ENCODE results near the gene SLC43A3.

The SLC43A3 gene

DNA sequence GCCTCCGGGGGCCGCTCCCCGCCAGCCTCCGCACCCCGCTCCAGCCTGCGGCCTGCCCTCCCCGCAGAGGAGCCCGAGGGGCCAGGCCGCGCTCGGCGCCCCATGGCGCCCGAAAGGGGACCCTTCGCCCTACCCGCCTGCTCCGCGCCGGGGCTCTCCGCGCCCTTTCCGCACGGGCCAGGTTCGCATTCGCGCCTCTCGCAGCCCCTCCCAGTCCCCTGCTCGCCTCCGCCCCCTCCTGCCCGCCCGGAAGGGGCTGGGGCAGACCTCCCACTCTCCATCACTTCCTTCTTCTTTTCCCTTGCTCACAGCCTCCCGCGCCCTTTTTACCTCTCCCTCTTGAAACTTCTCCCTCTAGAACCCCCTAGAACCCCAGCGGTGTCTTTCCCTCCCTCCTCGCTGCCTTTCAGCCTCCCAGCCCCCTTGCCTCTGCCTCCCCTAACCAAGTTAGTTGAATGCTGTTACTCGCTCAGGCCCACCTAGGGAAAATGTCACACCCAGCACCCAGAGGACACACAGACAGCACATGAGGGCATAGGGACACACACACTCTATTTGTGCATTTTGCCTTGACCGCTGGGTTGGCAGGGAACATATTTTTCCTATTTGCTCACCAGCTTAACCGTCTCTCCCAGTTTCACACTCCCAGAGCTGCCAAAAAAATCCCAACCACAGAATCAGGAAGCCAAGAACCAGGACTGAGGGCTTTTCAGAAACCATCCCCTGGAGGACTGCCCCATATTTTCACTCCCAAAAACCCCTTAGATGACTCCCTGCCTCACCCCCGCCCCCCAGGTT is at the start of gene SLC43A3:
TSS of gene SLC43A3 (minus strand) at position 193 of the 798 bp plus-strand sequence. CDS start 949 bp downstream, outside the sequence.
- DNase-seq = peak; percentile 40

DNA sequence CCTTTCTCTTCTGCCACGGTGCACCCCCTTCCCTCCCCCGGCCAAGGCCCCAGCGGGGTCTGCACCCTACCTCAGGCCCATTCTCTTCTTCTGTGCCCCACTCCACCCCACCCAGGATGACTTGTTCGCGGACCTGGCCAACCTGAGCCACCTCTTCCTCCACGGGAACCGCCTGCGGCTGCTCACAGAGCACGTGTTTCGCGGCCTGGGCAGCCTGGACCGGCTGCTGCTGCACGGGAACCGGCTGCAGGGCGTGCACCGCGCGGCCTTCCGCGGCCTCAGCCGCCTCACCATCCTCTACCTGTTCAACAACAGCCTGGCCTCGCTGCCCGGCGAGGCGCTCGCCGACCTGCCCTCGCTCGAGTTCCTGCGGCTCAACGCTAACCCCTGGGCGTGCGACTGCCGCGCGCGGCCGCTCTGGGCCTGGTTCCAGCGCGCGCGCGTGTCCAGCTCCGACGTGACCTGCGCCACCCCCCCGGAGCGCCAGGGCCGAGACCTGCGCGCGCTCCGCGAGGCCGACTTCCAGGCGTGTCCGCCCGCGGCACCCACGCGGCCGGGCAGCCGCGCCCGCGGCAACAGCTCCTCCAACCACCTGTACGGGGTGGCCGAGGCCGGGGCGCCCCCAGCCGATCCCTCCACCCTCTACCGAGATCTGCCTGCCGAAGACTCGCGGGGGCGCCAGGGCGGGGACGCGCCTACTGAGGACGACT is 49.3 kb upstream of the SLC43A3 start:
- no peak for DNase-seq

DNA sequence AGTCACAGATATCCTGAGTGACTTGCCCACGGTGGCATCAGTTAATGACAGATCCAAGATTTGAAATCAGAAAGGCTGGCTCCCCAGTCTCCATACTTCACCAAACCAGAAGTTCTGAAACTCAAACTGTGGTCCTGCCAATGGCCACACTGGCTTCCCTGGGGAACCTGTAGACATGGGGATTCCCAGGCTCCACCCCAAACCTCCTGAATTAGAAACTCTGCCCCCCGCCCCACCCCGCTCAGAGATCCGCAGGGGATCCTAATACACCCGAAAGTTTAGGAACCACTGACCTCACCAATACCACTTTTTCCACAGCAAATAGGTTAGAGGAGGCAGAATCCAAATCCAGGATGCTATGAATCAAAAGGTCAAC is 48.7 kb upstream of the SLC43A3 start:
- DNase-seq = no peak

DNA sequence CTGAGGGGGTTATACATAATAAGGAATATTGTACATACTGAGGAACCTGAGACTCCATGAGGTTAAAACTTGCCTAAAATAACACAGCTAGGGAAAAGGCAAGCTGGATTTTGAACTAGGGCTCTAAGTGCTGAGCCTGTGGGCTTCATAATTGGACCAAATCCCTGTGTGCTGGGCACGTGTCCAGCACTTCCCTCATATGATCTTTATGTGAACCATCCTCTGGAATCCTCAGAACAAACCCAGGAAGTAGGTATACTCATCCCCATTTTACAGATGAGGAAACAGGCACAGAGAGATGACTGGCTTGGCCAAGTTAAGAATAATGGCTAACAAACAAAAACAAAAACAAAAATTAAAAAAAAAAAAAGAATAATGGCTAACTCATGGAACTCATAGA is 48.3 kb upstream of the SLC43A3 start:
- no peak for DNase-seq

DNA sequence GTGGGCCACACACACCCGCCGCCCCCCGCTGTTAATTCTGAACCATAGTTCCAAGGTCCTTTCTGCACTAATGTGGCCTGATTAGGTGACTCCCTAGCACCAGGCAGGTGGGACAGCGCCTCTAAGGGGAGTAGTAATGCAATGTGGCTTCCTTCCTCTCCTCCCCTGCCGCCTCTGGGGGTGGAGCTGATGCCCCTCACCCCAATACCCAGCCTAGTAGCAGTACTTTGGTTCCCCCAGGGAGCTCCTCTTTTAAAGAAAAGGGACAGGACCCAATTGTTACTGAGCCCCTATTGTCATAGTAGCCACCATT is 47.8 kb upstream of the SLC43A3 start:
- no peak for DNase-seq

DNA sequence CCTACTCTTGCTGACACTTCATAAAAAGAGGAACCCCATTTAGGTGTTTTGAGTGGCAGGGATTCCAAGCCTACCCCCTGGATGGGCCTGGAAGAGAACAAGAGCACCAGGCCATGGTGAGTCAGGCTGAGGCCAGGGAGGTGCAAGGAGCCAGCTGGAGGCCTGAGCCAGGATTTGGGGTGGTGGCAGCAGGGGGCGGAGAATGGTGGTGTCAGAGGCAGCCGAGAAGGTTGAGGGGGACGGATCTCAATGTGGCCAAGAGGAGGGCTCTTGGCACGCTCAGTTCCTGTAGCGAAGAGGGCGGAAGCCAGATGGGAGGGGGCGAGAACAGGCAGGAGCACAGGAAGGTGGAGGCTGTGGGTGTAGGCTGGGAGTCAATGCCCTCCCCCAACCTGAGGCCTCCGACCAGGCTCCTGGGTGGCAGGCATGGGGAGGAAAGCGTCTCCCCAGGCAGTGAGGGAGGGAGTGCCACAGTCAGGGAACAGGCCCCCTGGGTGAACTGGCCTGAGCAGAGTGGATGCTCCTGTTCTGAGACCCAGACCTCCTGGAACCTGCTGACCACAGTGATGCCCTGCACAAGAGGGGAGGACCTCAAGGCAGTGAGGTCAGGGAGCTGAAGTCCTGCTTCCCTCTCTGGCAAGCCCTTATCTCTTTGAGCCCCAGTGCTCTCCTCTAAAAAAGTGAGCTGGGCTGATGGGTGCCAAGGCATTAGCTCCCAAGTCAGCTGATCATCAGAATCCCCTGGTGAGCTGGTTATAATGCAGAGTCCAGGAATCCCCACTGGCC is 47.3 kb upstream of the SLC43A3 start:
- DNase-seq = no peak

DNA sequence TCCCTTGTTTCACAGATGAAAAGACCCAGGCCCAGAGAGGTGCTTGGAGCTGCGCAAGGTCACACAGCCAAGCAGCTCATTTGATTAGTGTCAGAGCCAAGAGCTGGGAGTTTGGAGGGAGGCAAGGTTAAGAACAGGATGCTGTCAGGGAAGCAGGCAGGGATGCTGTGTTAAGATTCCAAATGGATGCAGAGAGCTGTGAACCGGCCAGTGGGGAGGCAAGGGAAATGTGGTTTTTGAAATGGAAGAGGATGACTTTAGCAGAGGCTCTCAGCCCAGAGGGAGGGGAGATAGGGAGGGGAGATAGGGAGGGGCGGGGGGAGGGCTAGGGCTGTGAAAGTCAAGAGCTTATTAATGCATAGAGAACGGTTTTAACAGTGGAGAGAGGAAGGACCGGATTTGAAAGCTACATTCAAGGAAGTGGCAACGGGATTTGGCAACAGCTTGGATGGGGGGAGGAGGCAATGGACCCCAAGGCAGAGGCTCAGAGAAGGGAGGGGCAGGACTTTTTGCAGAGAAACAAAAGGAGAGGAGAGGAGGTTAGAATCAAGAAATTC is 46.4 kb upstream of the SLC43A3 start:
- DNase-seq = no peak

DNA sequence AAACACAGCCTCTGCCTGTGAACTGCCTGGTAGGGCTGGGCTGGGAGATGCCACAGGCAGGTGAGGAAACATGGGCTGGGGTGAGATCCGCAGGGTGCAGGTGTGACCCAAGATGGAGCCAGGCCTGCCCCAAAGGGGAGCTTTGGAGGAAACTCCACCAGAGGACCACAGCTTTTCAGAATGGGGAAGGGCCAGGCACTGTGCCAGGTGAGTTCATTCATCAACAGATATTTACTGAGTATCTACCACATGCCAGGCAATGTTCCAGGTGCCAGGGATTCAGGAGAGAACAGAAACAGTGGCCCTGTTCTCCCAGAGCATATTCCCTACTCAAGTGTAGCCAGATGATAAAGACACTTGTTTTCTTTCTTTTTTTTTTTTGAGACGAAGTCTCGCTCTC is 44.6 kb upstream of the SLC43A3 start:
- DNase-seq = no peak

DNA sequence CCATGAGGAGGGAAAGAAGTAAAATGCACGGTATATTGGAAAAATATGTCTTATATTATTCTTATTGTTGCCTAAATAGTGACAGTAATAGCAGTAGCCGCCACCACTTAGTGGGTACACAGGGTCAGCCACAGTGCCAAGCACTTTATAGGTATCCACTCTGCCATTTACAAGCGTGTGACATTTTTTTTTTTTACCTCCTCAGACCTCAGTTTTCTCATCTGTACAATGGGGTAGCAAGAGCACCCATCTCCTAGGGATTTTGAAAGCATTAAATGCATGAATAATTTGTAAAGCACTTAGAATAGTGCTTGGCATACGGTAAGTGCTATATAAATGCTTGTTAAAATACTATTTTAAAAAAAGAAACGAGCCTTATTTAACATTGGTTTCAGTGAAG is 42.3 kb upstream of the SLC43A3 start:
- no peak for DNase-seq

DNA sequence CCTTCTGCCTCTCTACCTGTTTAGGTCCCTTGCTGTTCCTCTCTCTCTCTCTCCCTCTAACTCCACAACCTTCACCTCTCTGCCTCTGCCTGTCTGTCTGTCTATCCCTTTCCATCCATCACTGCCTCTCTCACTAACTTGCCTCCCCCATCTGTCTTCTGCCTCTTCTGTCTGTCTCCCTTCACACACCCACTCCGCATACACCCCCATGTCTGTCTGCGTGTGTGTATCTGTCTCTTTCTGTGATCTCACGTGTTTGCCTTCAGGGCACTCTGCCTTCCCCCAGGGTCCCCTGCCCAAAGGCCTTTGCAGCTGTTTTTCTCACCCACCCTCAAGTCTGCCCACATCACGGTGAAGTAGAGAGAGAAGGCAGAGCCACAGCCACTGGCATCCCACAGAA is 41.4 kb upstream of the SLC43A3 start:
- DNase-seq = no peak

DNA sequence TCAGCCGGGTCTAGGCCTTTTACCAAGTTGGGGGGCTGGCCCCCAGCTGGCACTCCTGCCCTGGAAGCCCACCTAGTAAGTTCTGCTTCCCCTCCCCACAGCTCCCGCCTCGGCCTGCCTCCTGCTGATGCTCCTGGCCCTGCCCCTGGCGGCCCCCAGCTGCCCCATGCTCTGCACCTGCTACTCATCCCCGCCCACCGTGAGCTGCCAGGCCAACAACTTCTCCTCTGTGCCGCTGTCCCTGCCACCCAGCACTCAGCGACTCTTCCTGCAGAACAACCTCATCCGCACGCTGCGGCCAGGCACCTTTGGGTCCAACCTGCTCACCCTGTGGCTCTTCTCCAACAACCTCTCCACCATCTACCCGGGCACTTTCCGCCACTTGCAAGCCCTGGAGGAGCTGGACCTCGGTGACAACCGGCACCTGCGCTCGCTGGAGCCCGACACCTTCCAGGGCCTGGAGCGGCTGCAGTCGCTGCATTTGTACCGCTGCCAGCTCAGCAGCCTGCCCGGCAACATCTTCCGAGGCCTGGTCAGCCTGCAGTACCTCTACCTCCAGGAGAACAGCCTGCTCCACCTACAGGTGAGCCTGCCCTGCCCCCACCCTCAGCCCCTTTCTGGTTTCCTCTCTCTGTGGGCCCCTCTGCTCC is 40.7 kb upstream of the SLC43A3 start:
- DNase-seq = no peak

DNA sequence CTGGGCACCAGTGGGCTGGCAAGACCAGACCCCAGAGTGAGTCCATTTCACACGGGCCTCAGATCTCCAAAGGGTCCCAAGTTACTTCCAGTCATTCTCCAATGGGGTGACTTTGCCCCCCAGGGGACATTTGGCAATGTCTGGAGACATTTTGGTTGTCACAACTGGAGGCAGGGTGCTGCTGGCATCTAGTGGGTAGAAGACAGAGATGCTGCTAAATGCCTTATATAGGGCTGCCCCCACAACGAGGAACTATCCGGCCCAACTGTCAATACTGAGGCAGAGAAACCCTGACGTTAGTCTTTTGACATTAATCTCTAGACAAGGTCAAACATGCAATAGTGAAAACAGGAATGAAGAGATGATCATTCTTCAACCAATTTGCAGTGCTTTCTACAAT is 39.8 kb upstream of the SLC43A3 start:
- no peak for DNase-seq

DNA sequence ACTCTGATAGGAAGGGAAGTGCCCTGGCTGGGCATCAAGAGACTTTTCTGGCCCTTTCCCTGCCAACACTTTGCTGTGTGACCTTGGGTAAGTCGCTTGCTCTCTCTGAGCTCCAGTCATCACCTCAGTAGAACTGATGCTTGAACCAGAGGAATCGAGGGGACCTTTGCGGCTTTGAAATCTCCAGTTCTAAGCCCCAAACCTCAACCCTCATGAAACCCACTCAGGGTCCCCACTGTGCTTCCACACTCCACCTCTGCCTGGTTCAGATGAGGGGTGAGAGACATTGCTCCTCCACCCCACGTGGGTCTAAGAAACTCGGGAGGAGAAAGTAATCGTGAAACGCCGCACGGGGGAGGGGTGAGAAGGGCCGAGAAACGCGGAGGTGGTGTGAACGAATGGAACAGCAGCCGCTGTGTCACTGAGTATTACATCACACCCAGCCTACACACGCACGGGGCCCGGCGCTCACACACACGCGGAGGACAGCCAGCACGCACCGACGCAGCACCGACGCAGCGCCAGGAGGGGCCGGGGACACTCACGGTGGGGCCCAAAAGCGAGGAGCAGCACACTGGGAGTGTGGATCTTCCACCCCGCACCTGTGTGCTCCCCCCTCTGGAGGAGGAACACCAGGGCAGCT is 37.7 kb upstream of the SLC43A3 start:
- DNase-seq = no peak

DNA sequence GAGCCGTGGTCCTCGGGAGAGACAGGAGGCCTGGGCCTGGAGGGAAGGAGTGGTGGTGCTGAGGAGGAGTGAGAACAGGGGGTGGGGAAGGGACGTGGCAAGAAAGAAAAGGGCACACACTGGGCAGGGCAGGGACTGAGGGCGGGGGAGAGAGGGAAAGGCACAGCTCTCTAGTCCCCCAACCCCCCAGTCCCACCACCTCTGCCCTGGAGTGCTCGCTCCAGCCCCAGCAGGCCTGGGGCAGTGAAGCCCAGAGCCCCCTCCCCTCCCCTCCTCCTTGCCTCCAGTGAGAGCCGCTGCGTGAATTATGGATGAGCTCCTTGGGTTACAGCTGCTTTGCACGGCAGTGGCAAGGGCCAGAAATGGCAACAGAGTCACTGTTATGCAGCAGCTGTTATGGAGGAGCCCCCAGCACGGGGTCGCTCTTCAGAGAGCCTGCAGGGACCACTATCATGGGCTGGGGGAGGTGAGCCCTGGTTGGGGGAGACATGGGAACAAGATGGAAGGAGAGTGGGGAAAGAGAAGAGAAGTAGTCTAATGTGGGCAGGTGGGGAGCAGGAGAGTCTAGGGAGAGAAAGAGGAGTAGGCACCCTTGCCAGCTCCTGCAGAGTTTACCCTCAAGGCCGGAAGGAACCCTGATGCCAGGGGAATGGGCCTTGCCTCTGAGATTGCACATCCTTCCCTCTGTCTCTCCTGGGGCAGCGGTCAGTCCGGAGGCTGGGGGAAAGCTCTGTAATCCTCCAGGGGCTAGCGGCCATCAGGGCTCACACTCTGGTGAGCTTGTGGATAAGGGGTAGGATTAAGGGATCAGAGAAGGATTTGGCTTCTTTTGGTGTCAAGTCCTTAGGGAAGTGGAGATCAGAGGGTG is 37.0 kb upstream of the SLC43A3 start:
- DNase-seq = no peak

DNA sequence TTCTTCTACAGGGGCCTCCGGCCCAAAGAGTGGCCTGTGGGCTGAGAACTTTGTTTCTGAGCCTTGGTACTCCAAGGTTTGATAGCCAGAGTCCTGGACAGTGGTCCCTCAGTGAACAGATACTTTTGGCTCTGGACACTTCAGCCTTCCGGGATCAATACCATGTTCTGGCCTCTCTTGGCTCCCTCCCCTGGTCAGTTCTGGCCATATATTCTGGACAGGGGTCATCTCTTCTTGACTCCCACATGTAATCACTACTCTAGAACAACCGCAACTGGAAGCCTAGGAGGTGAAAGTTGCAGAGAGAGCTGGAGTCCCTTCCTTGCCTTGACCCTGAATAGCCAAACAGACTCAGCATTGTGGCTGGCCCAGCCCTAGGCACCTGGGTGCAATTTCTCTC is 35.7 kb upstream of the SLC43A3 start:
- DNase-seq = no peak

DNA sequence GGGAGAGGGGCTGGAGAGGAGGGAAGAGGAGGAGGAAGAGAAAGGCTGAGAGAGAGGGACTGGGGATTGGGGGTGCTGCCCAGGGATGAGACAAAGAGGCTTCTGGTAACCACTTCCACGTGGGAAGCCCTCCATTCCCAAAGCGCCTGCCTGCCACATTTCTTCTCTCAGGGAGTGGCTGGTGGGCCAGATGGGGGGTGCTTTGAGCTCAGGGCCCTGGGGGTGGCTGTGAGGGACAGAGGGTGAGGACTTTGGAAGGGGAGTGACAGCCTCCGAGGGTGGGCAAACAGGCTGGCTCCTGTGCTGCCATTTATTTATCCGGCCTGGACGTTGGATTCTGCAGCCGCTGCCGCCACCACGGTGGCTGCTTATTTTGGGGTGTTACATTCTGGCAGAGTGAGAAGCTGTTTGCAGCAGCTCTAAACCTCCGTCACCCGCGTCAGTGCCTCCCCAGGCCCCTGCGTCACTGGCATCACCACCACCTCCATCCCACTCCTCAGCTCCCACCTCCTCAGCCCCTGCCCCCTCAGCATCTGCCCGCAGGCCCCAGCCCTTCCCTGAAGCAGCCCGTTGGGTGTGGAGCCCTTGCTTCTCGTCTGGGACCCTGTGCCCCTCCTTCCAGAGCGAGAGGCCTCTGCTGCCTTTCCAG is 35.0 kb upstream of the SLC43A3 start:
- no peak for DNase-seq

DNA sequence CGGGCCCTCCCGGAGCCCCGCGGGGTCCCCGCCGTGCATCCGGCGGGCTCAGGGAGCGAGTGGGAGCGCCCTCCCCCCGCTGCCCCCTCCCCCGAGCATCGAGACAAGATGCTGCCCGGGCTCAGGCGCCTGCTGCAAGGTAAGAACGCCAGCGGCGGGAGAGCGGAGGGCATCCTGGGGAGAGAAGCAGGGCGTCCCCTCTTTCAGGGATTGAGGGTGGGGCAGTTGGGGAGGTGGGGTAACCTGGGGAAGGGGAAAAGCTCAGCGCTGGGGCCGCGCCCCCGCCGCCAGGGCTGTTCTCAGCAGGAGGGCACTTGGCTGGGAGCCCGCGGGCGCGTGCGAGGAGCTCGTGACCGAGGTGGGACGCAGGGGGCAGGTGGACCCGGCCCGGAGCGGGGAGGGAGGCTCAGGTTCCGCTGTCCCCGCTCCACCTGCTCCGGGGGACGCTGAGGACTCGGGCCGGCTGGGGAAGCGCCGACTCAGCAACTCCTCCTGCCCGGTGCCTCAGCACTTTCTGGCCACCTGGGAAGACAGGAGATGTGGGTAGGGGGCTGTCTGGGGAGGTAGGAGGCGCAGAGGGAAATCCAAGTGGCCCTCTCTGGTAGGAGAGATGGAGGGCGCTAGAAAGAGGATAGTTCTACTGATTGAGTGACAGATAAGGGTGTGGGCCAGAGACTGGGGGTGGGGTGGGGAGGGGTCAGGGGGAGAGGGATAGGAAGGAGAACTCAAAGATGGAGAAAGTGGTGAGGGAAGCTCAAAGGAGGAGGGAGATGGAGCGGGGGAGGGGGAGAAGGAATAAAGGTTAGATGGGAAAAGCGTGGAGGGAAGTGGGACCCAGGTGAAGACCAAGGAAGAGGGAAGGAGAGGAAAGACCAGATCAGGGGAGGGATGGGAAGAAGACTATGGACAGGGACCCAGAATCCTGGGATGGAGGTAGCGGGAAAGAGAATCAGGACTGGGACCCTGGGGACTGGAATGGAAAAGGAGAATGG is 34.1 kb upstream of the SLC43A3 start:
- no peak for DNase-seq

DNA sequence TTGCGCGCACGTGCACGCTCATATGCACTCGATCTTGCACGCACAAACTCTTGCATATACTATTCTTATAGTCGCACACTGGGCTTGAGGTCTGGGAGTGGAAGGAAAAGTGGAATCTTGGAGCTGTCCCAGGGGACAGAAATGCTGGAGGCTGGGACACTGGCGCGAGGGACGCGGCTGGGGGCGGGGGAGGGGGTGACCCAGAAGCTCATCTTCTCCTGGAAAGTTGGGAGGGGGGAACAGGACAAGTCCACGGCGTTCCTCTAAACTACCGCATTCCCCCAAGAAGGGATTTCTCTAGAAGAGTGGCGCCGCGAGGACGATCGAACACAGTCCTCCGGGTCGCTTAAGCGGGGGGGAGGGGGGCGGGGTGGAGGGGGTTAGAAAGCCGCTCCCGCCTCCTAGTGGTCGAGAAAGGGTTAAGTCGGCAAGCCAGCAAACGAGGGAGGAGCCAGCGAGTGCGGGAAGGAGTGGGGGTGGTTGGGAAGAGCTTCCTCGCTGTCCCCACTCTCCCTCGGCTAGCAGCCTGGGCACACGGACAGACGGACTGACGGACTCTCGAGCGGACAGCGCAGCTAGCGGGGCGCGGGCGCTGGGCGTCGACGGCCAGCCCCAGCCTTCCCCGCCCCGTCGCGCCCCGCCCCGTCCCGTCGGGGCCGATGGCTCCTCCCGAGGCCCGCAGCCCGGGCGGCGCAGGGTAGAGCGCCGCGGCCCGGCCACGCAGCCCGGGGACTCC is 33.3 kb upstream of the SLC43A3 start, which contains the start of gene RTN4RL2:
TSS of gene RTN4RL2 (plus strand) at position 507 of the 736 bp plus-strand sequence. CDS start 338 bp downstream, outside the sequence.
- DNase-seq = no peak
